NB4 (cell line): ENCODE measurements around the gene HYCC1.

Experiments used
- DNase-seq: peaks from one replicate; pipeline ENCODE4 v3.0.0; 2010; ENCODE audit warnings: low read depth
- H3K4me3 ChIP-seq: one replicate; pipeline ENCODE4 v1.5.1; 2011; ENCODE audit warnings: mild to moderate bottlenecking, low read depth, low read length, moderate library complexity
- CTCF ChIP-seq: IDR thresholded peaks from one replicate; pipeline ENCODE4 v1.5.1; 2012; ENCODE audit warnings: low read depth, low read length
- MAX ChIP-seq: IDR thresholded peaks from 2 replicates; pipeline ENCODE4 v1.6.1; 2011; ENCODE audit warnings: low read depth, low read length
- MYC ChIP-seq: IDR thresholded peaks from 2 replicates; pipeline ENCODE4 v1.6.1; 2011; ENCODE audit warnings: low read depth, low read length
- POLR2A ChIP-seq: IDR thresholded peaks from 2 replicates; pipeline ENCODE4 v1.6.1; 2011; ENCODE audit warnings: mild to moderate bottlenecking; ENCODE audit not compliant: insufficient read length; ENCODE audit errors: extremely low read depth

Gene HYCC1

GRCh38 chr7:23017309-23017708 lies 3.4 kb upstream of the HYCC1 start:
- H3K4me3 ChIP-seq: no peak overlapping the region
- peak; percentile 68 for DNase-seq
- TF ChIP-seq MYC (no peak), CTCF (no peak), POLR2A (no peak), MAX (no peak)

GRCh38 chr7:23016345-23017253 lies 2.7 kb upstream of the HYCC1 start:
- no peak overlapping the region for H3K4me3 ChIP-seq
- DNase-seq: no peak
- TF ChIP-seq CTCF (no peak), MYC (no peak), POLR2A (no peak), MAX (no peak)

- H3K4me3 ChIP-seq: no peak overlapping the region
- DNase-seq: peak; percentile 24
- no peak for TF ChIP-seq POLR2A
- TF ChIP-seq MAX: 0 out of 2 replicates have a peak, but pooled peaks have one; percentile 25
Measured at GRCh38 chr7:23014681-23015080, 751 bp upstream of the HYCC1 start.

- peak; percentile 9 for TF ChIP-seq CTCF
- no peak for TF ChIP-seq POLR2A
- no peak for TF ChIP-seq MYC
- DNase-seq: peak; percentile 66
- H3K4me3 ChIP-seq: peak overlapping the region; percentile 75
Measured at GRCh38 chr7:23012908-23013714, 819 bp downstream of the HYCC1 start.

GRCh38 chr7:23012186-23012585 lies 1.7 kb downstream of the HYCC1 start:
- TF ChIP-seq CTCF (no peak), MAX (no peak), POLR2A (no peak), MYC (no peak)
- DNase-seq: no peak
- peak overlapping the region; percentile 75 for H3K4me3 ChIP-seq
